ENCODE measurements around the gene FCER1G.
"Not testable (repeated sequence)": the region's sequence is repeated elsewhere in the genome, so short reads cannot be mapped to it uniquely, and the experiment has no call there.

GRCh38 chr1:161257109-161257508 is 42.0 kb downstream of the FCER1G start:
- not testable (repeated sequence) for TF ChIP-seq CTCF (conservative IDR thresholded peaks at IDR 0.05); EZH2 (IDR thresholded peaks at IDR 0.05; ENCODE audit: low read depth)

Data from PC-9 (cell line).